Measurements from ENCODE around the gene SPTB.

Gene SPTB

DNA sequence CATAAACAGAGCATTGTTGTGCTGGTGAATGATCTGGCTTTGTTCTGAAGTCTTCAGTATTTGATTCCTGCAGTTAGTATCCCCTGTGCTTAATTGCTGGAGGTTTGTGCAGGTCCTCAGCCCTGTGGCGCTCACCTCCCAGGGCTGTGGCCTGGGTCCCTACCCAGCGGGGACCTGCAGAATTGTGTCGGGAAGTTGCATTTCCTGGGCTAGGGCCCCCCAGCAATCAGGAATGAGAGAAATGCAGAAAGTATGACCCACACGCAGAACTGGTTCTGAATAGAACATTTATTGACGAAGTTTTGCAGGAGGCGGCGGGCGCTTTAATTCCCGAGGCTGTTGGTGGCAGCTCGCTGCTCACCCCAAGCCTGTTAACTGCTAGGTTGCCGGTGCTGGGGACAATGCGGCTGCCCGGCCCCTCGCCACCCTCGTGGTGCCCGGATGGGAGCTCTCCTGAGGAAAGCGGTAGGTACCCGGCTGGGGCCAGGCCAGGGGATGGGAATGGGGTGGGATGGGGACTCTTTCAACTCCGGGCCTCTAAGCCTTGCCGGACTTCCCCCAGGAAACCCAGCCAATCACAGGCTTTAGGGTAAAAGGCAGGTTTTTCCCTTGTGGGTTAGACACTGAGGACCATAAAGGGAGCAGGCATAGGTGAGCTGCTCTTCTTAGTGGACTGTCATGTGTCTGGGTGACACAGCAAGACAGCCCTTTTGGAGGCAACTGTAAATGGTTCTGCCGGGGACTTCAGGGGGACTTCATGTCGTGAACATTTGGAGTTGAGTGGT lies 163.9 kb downstream of the SPTB start:
- DNase-seq (ENCODE audit: low read depth in 2 of 2, low spot score in 1 of 2) = no peak

GRCh38 chr14:64715146-64715627 lies 164.5 kb downstream of the SPTB start:
- DNase-seq (ENCODE audit: low read depth in 2 of 2, low spot score in 1 of 2) = no peak

GRCh38 chr14:64714432-64715025 lies 165.2 kb downstream of the SPTB start:
- DNase-seq (ENCODE audit: low read depth in 2 of 2, low spot score in 1 of 2) = no peak

- no peak for DNase-seq (ENCODE audit: low read depth in 2 of 2, low spot score in 1 of 2)
These were observed 166.0 kb downstream of the SPTB start for GRCh38 chr14:64713677-64714076.

DNA sequence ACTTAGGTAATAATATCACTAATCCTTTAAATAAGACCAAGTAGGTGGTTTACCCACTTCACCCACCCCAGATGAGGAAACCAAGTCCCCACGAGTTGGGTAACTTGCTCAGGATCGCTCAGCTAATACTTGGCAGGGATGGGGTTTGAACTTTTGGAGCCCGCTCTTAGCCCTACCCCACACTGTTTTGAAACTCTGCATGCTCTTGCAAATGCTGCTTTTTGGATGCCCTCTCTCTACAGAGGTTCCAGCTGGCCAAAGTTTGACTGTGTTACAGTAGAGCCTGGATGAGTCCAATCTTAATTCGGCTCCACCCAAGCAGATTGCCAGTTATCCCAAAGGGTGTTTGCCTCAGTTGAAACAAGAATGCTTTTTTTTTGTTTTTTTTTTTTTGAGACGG lies 168.7 kb downstream of the SPTB start:
- DNase-seq (ENCODE audit: low read depth in 2 of 2, low spot score in 1 of 2) = no peak

DNA sequence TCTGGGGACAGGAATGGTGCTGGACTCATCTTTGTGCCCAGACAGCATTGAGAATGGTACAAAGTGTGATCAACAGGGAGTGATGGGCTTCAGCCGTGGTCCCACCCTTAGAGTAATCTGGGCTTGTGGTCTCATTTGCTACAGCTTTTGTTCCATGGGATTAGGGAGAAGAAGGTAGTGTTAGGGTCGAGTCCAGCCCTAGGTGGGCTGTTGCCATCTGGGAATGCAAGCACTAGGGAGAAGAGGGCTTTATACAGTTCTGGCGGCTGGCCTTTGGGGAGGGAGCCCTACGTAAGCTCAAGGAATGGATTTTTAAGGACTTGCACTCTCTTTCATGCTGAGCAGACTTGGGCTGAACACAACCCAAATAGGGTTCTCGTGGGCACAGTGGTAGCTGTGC lies 170.6 kb downstream of the SPTB start:
- DNase-seq (ENCODE audit: low read depth in 2 of 2, low spot score in 1 of 2) = no peak

DNA sequence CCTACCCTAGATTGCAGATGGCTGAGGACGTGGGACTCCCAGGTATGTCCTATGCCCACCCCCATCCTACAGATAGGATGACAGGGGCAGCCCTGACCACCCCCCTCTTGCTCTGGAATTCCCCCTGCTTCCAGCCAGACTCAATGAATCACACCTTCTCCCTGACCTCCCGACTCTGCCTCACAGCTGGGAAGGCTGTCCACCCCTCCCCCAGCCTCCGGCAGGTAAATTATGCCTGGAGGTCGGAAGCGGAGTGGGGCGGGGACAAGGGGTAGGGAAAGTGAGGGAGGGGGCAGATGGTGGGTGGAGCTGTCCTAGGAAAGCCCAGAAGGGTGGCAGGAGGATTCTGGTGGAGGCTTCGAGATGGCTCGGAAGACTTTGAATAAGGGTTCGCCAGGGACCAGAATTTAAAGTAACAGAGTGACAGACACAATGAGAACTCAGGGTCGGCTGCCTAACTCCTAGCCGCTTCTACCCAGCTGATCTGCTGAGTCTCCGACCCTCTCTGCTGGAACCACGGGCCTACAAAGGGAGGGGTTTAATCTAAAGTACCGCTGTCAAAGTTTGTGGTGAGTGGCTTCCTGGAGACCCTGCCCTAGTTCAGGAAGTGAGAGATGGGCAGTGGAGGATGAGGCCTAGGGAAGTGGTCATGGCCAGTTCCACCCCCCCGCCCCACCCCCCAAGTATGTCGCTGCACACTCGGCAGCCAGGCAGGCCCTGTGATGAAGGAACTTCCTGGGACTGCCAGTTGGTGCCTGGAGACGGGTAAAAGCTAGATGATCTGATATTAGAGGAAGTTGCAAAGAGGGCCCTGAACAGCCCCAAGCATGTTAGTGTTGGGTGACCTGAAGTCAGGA lies 171.3 kb downstream of the SPTB start:
- no peak for DNase-seq (ENCODE audit: low read depth in 2 of 2, low spot score in 1 of 2)

GRCh38 chr14:64707661-64708060 lies 172.0 kb downstream of the SPTB start:
- DNase-seq (ENCODE audit: low read depth in 2 of 2, low spot score in 1 of 2) = no peak

DNA sequence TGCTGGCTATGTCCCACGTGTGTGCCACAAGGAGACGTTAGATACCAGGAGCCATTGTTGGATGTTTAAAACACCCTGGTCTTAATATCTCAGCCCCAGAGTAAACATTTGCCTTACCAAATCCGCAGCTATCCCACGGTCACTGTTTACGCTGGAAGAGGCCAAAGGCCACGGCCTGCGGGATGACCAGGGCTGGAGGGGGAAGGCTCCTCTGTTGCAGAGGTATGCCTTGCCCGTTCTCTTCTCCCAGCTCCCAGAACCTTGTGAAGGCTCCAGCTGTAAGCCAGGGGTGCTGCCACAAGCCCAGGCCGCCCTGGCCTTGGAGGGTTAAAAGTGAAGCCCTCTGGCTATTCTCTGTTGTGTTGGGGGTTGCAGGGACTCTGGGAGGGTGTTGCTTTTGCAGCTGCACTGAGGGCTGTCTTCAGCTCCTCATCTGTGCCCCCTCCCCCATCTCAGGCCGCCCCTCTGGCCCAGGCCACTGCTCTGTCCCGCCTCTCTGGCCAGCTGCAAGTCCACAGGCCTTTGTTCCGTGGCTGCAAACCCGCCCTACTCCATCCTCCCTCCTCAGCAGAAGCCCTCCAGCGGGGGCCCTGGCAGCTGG lies 173.0 kb downstream of the SPTB start:
- no peak for DNase-seq (ENCODE audit: low read depth in 2 of 2, low spot score in 1 of 2)

GRCh38 chr14:64706119-64706592 lies 173.6 kb downstream of the SPTB start:
- DNase-seq (ENCODE audit: low read depth in 2 of 2, low spot score in 1 of 2) = no peak

GRCh38 chr14:64705381-64706118 lies 174.2 kb downstream of the SPTB start:
- no peak for DNase-seq (ENCODE audit: low read depth in 2 of 2, low spot score in 1 of 2)

- DNase-seq (ENCODE audit: low read depth in 2 of 2, low spot score in 1 of 2) = no peak
These were observed 174.8 kb downstream of the SPTB start for GRCh38 chr14:64704743-64705380.

GRCh38 chr14:64704143-64704742 lies 175.5 kb downstream of the SPTB start, which contains the start of gene PLEKHG3:
TSS of gene PLEKHG3 (plus strand) at chr14:64704424. CDS start at chr14:64727632, 23,208 bp downstream.
- DNase-seq (ENCODE audit: low read depth in 2 of 2, low spot score in 1 of 2) = no peak

- DNase-seq (ENCODE audit: low read depth in 2 of 2, low spot score in 1 of 2) = no peak
These were observed 176.1 kb downstream of the SPTB start for GRCh38 chr14:64703395-64704142.

GRCh38 chr14:64702493-64703394 lies 177.0 kb downstream of the SPTB start:
- no peak for DNase-seq (ENCODE audit: low read depth in 2 of 2, low spot score in 1 of 2)

DNA sequence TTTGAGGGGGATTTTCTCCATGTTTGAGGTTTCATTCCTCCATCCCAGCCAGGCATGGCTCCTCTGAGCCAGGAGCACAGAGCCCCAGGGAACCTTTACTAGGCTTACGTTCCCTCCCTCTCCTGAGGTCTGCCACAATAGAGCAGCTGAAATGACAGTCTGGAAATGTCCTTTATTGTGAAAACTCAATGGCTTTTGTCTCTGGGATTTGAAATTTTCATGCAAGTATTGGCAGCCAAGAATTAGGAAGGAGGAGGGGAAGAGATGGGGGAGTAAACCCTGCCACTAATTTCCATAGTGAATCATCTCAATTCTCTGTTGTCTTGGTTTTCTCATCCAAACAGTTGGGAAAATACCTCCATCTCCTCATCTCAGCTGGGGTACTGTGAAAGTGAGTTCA lies 178.0 kb downstream of the SPTB start:
- DNase-seq (ENCODE audit: low read depth in 2 of 2, low spot score in 1 of 2) = no peak

- no peak for DNase-seq (ENCODE audit: low read depth in 2 of 2, low spot score in 1 of 2)
These were observed 178.8 kb downstream of the SPTB start for GRCh38 chr14:64700894-64701293.

GRCh38 chr14:64700290-64700689 lies 179.4 kb downstream of the SPTB start:
- no peak for DNase-seq (ENCODE audit: low read depth in 2 of 2, low spot score in 1 of 2)

Data from stimulated activated CD8-positive, alpha-beta memory T cell treated with anti-CD3 and anti-CD28 coated beads, Interleukin-4, amount 100 ng/mL, for 1 hour (primary cell).